GF-D8 (cell line): ENCODE data around the gene SLC35F4.
"Not testable (repeated sequence)": the region's sequence is repeated elsewhere in the genome, so short reads cannot be mapped to it uniquely, and the experiment has no call there.

Experiments used
- DNase-seq: peaks from one replicate; lab custom pipeline; 2025; lab: John Stamatoyannopoulos, UW

Gene SLC35F4

DNA sequence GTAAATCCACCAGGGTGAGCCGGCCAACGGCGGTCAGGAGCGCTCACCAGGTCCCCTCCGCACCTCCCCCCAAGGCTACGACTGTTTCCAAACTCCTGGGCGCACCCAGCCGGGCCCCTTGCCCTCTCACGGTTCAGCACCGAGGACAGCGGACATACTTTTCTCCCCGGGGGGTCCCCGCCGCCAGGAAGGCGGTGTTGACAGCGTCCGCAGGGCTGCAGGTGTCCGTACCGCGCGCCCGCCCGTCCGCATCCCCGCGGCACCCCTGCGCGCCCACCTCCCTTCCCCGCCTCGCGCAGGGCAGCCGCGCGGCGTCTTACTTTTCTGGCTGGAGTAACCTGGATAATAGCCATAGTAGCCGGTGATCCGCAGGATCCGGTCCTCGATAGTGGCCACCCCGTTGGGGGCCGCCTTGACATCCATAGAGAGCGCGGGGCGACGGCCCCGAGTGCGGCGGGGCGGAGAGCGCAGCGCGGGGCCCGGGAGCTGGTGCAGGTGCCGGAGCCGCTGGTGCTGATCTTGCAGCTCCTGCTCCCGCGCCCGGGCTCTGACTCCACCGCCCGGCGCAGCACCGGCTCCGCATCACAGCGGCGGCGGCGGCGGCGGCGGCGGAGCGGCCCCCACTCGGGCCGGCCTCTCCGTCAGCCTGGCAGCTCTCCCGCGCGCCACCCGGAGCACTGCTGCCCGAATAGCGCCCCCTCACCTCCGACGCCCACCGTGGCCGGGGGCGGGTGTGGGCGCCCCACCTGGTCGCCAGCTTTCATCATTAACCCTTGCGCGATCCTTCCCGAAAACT is at the start of gene SLC35F4:
Gene SLC35F4, minus strand, starts transcription at position 690 of the 796 bp plus-strand sequence.
- DNase-seq, result no peak

DNA sequence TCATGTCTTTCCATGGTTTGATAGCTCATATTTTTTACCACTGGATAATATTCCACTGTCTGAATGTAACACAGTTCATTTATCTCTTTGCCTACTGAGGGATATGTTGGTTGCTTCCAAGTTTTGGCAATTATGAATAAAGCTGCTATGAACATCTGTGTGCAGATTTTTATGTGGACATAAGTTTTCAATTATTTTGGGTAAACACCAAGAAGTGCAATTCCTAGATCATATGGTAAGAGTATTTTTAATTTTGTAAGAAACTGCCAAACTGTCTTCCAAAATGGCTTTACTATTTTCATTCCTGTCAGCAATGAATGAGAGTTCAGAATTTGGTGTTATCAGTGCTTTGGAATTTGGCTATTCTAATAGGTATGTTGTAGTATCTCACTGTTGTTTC is 43.7 kb upstream of the SLC35F4 start:
- no peak for DNase-seq

DNA sequence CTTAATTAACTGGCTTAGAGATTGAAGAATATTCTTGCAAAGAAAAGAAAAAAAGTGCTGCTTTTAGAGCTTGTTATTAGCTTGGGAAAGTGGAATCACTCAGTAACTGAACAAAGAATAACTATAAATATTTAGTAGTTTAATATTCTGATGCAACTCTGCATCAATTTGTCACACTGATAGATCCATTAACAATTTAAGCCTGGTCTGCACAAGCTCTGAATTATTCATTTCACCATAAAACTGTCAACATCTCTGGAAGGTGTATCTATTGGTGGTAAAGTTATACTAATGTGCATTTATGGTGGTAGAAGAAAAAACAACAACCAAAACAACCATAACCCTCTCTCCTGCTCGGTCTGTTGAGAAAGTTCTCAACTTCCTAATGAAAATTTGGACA is 38.1 kb upstream of the SLC35F4 start:
- no peak for DNase-seq

DNA sequence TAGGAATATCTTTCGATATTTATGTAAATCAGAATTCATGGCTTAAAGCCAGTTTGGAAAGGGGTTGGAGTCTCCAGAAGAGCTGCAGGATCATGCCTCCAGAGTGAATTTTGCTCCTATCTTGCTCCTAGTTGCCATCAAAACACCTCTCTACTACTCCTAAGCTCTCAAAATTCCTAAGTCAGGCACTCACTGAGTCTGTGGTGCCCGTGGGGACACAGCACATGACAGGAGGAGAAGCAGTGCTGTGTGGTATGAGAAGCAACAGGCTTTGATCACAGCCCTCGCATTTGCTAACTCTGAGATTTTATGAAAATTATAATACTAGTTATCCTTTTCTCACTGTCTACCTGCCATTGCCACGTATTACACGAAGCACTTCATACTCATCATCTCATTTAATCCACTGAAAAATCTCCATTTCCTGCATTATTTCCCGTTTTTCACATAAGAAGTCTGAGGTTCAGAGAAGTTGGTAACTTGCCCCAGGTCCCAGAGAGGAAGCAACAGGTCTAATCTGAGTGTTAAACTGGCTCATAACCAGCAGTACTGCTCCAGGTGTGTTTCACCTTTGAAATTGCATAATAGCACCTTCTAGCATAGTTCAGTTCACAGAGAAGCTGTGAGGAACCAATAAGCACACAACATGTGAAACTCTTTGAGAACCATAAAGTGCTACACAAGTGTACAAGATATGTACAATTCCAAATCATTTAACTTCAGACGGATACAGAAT is 33.1 kb upstream of the SLC35F4 start:
- no peak for DNase-seq

DNA sequence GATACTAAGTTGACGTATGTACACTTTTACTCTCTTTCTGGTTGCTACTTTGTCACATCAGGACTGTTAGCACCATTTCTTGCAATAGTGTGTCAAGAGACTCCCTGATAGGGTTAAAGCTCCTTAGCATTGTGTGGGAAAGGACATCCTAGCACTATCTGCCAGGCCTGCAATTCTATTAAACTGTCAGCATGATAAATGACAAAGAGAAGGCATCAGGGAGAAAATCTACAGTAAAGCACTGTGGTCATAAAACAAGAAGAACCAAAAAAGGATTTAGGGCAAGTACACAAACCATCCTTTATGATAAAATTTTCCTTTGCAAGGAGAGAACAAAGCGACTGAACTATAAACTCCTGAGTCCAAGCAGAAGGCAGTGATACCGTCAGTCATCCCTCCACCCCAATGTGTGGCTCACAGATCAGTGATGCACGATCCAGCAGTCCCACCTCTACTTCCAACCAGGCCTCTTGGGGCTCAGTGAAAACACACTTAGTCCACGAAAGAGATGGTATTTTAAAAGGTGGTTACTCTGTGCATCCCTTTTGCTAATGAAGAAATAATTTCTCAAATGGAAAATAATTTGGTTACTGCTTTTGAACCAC is 31.4 kb upstream of the SLC35F4 start:
- DNase-seq, result no peak

DNA sequence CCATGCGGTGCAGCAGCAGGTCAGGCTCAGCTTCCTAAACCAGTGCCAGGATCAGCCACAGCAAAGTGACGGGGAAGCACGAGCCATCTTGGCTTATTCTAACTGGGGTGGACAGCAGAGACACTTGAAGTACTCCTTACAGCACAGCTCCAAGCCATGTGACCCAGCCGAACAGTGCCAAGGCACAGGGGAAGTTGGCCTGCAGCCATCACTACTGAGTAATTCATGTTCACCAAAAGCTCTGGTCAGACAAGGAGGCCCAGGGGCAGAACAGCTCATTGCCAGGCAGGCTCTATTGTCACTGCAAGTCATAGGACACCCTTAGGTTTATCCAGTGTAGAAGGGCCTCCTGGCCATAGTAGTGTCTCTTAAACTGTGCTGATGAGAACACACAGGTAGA is 23.4 kb upstream of the SLC35F4 start:
- DNase-seq, result no peak

DNA sequence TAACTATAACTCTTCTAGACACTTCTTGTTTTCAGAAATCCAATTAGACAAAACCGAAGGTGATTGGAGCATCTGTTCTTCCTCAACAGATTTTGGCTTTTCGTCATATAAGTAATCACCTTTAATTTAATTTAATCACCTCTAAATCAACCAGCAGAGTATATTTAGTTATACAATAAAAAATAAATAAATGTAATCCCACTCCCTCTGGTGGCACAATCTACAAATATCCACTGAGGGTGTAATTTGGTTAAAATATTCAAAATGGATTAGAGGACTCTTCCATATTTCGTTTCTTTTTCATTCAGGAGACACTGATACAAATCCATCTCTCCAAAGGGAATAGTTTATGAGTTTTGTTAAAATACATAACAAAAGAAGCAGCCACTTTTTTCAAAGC is 18.3 kb upstream of the SLC35F4 start:
- DNase-seq, result no peak

DNA sequence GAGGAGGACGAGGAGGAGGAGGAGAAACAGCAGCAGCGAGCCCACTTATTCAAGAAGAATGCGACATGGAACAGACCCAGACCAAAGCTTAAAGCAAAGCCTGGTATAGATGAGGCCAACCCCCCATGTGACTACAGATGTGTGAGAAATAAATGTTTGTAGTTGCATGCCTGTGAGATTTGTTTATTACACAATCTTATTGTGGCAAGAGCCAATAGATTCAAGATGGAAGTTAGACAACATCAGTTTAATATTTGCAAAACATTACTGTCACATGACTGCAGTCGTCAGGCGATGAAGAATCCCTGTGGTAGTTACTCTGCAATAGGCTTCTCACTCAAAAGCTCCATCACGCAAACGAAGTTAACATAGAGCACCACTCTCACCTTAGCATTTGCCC is 17.2 kb upstream of the SLC35F4 start:
- no peak for DNase-seq

DNA sequence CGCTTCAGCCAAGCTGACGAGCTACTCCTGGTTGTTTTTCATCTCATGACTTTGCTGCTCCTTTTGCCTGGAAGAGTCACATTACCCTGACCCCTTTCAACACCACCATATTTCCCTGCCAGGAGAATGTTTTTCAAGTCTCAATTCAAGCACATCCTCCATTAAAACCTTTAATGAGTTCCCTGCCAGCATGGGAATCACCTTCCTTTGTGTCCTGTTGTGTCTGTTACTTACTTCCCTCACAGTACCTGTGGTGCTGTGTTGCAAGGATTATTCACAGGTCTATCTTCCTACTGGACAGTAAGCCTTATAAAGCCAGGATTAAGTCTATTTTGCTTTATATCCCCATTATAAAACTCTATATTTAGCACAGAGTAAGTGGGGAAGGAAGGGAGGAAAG is 13.6 kb upstream of the SLC35F4 start:
- no peak for DNase-seq

DNA sequence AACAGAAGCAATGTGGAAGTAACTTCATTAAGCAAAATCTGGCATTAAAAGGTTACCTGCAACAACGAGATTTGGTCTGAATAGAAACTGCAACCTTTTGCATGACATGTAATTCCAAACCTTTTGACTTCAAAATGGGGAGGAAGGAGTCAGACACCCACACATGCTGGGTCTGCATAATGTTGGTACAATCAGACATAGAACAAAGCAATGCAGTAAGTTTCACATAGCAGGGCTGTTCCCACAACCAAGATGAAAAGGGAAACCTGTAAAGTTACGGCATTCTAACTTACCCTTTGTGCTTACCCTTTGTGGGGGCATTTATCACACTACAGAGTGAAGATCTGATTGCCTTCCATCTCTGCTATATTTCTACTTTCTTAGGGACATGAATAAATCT is 10.1 kb upstream of the SLC35F4 start:
- DNase-seq, result no peak

DNA sequence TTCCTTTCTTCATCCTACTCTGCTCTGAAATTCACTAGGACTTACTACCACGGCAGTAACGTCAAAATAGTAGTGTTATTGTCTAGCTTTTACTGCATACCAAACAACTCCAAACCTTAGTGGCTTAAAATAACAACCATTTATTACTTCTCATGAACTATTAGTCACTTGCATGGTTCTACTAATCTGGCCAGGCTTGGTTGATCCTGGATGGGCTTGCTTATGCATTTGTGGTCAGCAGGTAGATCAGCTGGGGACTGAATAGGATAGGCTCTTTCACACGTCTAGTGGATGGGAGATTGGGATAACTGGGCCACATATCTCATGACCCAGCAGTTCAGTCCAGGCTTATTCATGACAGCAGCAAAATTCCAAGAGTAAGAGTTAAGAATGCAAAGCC is 9.4 kb upstream of the SLC35F4 start:
- no peak for DNase-seq

DNA sequence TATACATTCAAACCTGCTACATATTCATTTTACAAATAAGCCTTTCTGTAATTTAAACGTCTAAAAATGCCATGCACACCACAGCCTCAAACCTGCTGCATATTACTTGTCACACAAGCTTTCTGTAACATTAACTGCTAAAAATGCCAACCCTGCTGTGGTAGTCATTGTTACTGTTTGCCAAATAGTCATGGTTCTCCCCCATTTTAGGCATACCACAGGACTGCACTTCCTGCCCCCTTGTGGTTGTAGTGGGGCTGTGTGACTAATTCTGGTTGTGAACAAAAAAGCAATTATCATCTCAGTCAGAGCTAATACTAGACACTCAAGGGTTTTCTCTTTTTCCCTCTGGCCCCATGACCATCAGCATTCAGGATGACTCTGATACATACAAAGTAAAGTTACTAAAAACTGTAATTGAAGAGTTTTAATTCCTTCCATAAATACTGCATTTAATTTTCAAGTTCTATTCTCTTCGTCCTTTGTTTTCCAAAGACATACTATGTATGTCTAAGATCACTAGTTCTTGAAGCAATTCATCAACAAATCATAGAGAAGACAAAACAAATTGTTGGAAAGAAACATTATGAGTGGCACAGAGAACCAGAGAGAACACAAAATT is 5.7 kb upstream of the SLC35F4 start:
- DNase-seq, result no peak

DNA sequence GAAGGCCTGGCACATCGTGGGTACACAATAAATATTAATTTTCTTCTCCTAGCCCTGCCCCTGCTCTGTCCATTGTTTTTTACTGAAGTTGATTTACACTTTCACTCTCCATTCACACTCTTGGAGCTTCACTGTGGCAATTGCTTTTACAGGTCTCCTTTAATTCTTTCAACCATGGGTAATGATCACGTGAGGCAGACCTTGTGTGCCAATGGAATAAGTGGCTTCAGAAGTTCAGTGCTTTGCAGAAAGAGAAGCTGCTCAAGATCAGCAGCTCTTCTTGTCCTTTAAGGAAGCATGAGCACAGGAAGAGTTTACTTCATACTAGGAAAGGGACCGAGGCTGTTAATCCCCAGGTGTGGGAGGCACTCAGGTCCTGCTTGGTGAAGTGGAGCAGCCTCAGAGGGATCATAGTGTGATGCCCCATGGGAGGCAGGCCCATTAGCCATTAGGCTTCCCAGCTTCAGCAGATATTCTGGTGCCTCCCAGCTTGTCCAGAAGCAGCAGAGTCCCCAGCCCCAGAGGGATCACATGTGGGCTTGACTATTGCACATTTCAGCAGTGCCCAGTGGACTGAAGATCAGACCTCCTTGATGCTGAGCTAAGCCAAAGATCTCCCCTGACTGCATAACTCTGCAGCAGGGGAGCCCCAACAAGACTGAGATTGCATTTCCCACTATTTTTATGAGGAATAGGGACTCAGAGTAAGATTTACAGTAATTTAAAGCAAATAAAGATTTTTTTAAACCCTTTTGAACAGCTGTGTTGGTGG is 5.0 kb upstream of the SLC35F4 start:
- no peak for DNase-seq

DNA sequence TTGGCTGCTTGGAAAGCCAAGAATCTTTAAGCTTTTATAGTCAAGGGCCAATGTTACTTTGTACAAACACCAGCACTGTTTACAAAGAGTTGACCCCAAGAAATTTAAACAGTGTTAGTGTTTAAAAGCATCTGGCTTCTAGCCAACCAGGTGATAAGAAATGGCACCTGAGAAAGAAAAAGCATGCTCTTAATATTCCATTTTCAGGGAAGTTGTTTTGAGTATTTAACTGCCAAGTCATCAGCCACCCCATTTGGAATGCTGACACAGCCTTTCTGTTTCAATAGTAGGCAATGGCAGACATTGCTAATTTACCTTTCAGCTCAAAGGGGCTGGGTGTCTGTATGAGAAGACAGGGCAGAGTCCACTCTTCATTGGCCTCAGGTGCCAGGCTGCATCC is 3.7 kb upstream of the SLC35F4 start:
- DNase-seq, result no peak

DNA sequence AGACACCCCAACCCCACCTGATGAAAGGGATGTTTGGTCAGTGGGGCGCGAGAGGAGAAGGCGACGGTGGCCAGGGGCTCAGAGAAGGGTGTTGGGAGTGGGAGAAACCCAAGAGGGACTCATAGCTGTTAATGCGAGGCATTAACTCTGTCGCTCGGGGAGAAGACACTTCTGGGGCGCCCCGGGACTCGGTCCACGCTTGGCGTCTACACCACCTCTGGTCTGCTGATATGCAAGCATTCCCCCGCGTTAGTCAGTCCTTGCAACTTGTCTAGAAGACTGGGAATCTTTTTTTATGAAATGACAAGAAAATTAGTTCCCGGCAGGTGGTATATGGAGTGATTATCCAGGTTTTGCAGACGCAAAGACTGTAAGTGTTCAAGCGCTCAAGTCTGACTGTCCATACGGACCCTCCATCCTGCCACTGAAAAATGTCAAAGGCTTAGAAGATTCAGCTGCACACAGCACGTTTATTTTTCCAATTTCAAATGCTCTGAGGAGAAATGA is 360 bp upstream of the SLC35F4 start:
- DNase-seq, result no peak

DNA sequence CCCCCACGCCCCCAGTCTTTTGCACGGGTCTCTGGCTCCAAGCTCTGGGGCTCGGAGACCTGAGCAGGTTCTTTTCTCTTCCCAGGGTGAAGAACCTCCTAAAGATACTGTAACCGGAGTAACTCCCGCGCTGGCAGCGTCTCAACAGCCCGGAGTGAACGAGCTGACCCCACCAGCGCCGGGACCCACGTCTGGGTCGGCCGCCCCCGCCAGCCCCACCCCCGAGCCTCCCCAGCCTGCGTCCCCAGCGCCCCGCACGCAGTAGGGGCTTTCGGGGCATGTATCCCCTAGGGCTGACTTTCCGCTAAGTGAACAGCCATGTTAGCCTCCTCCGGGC is 858 bp downstream of the SLC35F4 start:
- DNase-seq, result no peak

DNA sequence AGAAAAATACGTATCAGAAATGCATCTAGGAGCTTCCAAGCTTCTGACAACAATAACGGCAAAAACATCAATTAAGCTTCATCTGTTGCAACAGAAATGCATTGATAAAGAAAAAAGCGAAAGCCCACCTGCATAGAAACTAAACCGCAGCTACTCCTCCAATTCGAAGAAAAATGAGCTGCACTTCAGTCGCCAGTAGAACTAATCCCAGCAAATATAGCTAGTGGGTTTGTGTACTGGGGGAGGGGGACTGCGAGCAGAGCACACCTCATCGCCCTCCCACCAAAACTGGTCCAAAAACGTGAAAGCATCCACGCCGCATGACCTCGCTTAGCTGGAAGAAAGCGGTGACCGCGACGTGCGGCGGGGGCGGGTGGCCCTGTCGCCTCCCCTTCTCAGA is 1.2 kb downstream of the SLC35F4 start:
- no peak for DNase-seq

DNA sequence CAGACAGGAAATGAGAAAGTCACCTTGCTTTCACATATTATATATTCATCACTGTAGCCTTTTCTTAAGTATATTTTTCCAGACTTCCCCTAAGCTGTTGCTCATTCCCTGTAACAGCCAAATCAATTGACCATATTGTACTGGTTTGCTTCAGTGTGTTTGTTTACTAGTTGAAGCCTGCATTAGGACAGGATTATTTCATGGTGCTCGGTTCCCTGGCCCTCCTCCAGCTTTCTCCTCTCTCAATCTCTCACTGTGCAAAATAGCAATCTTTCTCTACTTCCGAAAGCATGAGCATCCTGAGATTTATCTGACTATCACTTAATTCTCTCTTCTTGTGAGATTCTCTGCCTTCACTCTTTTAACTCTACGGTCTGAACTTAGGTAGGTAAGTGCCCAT is 2.4 kb downstream of the SLC35F4 start:
- no peak for DNase-seq

DNA sequence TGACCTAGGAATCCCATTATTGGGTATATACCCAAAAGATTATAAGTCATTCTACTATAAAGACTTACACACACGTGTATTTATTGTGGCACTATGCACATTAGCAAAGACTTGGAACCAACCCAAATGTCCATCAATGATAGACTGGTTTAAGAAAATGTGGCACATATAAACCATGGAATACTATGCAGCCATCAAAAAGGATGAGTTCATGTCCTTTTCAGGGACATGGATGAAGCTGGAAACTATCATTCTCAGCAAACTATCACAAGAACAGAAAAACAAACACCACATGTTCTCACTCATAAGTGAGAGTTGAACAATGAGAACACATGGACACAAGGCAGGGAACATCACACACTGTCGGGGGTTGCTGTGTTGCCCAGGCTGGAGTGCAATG is 10.2 kb downstream of the SLC35F4 start:
- DNase-seq, result not testable (repeated sequence)

DNA sequence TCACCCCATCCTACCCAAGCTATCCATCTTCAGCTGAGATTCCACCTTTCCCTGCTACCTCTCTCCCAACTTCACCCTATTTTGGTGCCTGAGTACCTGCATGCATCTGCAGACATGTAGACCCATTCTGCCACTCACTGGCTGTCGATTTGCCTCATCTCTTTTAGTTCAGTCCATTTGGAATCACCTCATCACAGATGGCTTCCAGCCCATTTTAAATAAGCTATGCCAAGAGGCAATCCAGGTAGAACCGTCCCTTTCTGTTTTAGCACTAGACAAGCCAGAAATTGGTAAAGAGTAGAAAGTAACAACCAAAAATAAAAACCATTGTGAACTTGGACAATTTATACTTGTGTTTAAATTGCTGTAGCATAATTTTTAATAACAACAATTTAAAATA is 11.3 kb downstream of the SLC35F4 start:
- DNase-seq, result no peak

DNA sequence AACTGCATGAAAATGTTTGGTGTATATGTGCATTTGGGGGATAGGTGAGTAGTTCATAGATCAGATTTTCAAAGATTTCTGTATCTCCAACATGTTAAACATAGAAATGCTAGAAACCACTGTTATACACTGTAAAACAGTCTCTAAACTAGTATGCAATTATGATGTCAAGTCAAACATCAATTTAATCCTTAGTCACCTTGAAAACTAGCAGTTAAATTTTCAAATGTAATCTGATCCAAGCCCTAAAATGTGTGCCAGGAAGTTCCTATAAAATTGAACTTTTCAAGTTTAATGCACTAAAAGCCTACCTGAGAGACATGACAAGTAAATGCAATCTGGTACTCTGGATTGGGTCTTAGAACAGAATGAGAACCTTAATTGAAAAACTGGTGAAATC is 14.5 kb downstream of the SLC35F4 start:
- no peak for DNase-seq

DNA sequence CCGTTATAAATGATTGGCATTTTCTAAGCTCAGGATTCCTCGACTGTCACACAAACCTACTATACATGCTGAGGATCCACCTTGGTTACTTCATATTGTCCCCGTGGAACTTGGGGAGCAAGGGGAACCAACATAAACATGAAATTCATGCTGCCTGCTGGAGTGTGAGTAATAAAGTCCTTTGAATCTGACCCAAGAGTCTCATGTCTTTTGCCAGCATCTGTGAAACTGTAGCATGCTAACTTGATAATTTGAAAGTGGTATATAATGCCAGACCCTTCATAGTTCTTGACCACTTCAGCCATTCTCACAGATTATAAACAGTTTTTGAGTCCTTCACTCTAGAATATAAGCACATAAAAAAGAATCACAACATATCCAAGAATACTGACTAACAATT is 17.1 kb downstream of the SLC35F4 start:
- DNase-seq, result no peak
